B cell (primary cell): ENCODE results near the gene UTS2. TPM values are rescaled to one million over a fixed set of nuclear protein-coding genes. Genes with fewer than 3 reads are reported as not detected.

ENCODE experiments used
- ATAC-seq: fragments of 200-7000 bp; cut with Tn5 transposase; one replicate; pipeline ENCODE4 v1.10.0; 2021; ENCODE audit warnings: low read depth, mild to moderate bottlenecking, moderate number of reproducible peaks, moderate library complexity
- CTCF ChIA-PET: fragments of 350-600 bp; sonication (Branson Sonifier 250); formaldehyde crosslinking; loops from one replicate; lab custom pipeline; 2021; ENCODE audit warnings: antibody characterized with exemption, inconsistent platforms; lab: Charles Lee
- POLR2A ChIA-PET: fragments of 350-600 bp; sonication (Branson Sonifier 250); formaldehyde crosslinking; loops from one replicate; lab custom pipeline; 2021; ENCODE audit warnings: antibody characterized with exemption; lab: Charles Lee
- DNase-seq: peaks from one replicate; pipeline ENCODE4 v3.0.0; 2013
- H2AFZ ChIP-seq: 2 replicates; pipeline ENCODE4 v1.6.1; 2012; ENCODE audit warnings: mild to moderate bottlenecking, low read depth, low read length; ENCODE audit not compliant: insufficient read depth, poor library complexity, severe bottlenecking
- H3K27ac ChIP-seq, 2 donors: 1 replicate in 1 of 2; 2 replicates in 1 of 2; pipeline ENCODE4 v1.5.1; 2012 to 2013; ENCODE audit warnings: low read length in 2 of 2, mild to moderate bottlenecking in 2 of 2, moderate library complexity in 1 of 2
- H3K27me3 ChIP-seq, 4 experiments: fragments of 200-600 bp in 1 of 4; sonication (generic) in 1 of 4; replicated peaks in 1 of 4; 1 replicate in 2 of 4; 2 replicates in 2 of 4; pipeline versions ENCODE4 v1.6.1 to v1.7.0; 2013 to 2016; ENCODE audit warnings: low read length in 3 of 4, mild to moderate bottlenecking in 2 of 4, mixed read lengths in 1 of 4, moderate library complexity in 1 of 4; ENCODE audit not compliant: insufficient read depth in 4 of 4, control insufficient read depth in 3 of 4; ENCODE audit errors: control extremely low read depth in 1 of 4
- H3K36me3 ChIP-seq, 2 experiments: replicated peaks in 1 of 2; 1 replicate in 1 of 2; 2 replicates in 1 of 2; pipeline versions ENCODE4 v1.6.1 to v1.7.1; 2013; ENCODE audit warnings: low read length in 1 of 2; ENCODE audit not compliant: insufficient read depth in 2 of 2, control insufficient read depth in 1 of 2; ENCODE audit errors: control extremely low read depth in 1 of 2, extremely low read depth in 1 of 2
- H3K4me1 ChIP-seq, 2 donors: fragments of 200-600 bp in 1 of 2; sonication (generic) in 1 of 2; 1 replicate in 1 of 2; 2 replicates in 1 of 2; pipeline versions ENCODE4 v1.5.1 to v1.6.1; 2013 to 2017; ENCODE audit warnings: low read length in 2 of 2; ENCODE audit not compliant: control insufficient read depth in 2 of 2, insufficient read depth in 2 of 2
- H3K4me2 ChIP-seq: replicated peaks from 2 replicates; pipeline ENCODE3; 2012; ENCODE audit warnings: mild to moderate bottlenecking, low read depth, low read length; ENCODE audit not compliant: poor library complexity, severe bottlenecking
- H3K4me3 ChIP-seq, 5 experiments: fragments of 200-600 bp in 1 of 5; sonication (generic) in 1 of 5; 1 replicate in 3 of 5; 2 replicates in 2 of 5; pipeline versions ENCODE4 v1.5.1 to v1.7.0; 2011 to 2016; ENCODE audit warnings: low read length in 4 of 5, mild to moderate bottlenecking in 4 of 5, low read depth in 2 of 5, control low read depth in 1 of 5, moderate library complexity in 1 of 5; ENCODE audit not compliant: insufficient read depth in 1 of 5; ENCODE audit errors: control extremely low read depth in 1 of 5, extremely low read depth in 1 of 5
- H3K79me2 ChIP-seq: fragments of 200-600 bp; sonication (generic); one replicate; pipeline ENCODE4 v1.6.0; 2016; ENCODE audit warnings: low read length; ENCODE audit not compliant: control insufficient read depth, insufficient read depth
- H3K9ac ChIP-seq: fragments of 200-600 bp; sonication (generic); 2 replicates; pipeline ENCODE4 v1.6.1; 2017; ENCODE audit warnings: mild to moderate bottlenecking, low read length, moderate library complexity
- H3K9me3 ChIP-seq, 3 donors: one replicate each; pipeline versions ENCODE4 v1.6.1 to v1.7.1; 2013; ENCODE audit warnings: low read length in 2 of 3; ENCODE audit not compliant: control insufficient read depth in 2 of 3, insufficient read depth in 1 of 3; ENCODE audit errors: control extremely low read depth in 1 of 3
- H4K20me1 ChIP-seq: 2 replicates; pipeline ENCODE4 v1.6.0; 2012; ENCODE audit warnings: mild to moderate bottlenecking, low read length; ENCODE audit not compliant: insufficient read depth, control insufficient read depth, poor library complexity, severe bottlenecking
- H3K27ac Mint-ChIP-seq: one replicate; pipeline ENCODE4 v1.8.0; 2021; ENCODE audit warnings: mixed read lengths
- H3K27me3 Mint-ChIP-seq: one replicate; pipeline ENCODE4 v1.8.0; 2021; ENCODE audit warnings: mixed read lengths
- H3K4me1 Mint-ChIP-seq: one replicate; pipeline ENCODE4 v1.8.0; 2021; ENCODE audit warnings: mixed read lengths
- H3K4me3 Mint-ChIP-seq: one replicate; pipeline ENCODE4 v1.8.0; 2021; ENCODE audit warnings: mixed read lengths
- H3K9me3 Mint-ChIP-seq: one replicate; pipeline ENCODE4 v1.8.0; 2022; ENCODE audit warnings: mixed read lengths; ENCODE audit not compliant: insufficient read depth
- CTCF ChIP-seq: fragments of 200-600 bp; IDR thresholded peaks from one replicate; pipeline ENCODE4 v1.8.0; 2022; ENCODE audit warnings: antibody characterized with exemption, mild to moderate bottlenecking
- EZH2 ChIP-seq: IDR thresholded peaks from 2 replicates; pipeline ENCODE4 v1.6.1; 2012; ENCODE audit warnings: borderline replicate concordance, low read depth, mild to moderate bottlenecking, moderate library complexity, low read length; ENCODE audit not compliant: insufficient read depth, poor library complexity, severe bottlenecking
- WGBS: methylation state at CpG from one replicate; pipeline ENCODE4 v1.1.5; 2013; ENCODE audit warnings: missing lambda C conversion rate; ENCODE audit not compliant: insufficient coverage; 5-methylcytosine and 5-hydroxymethylcytosine counted together
- intact Hi-C: fragments of 100-400 bp; cut with micrococcal nuclease; formaldehyde crosslinking; loops from one replicate; pipeline ENCODE4 v1.10.0; 2022
- polyA plus RNA-seq: library from polyadenylated mRNA; depleted of rRNA; stranded (reverse); fragments of >200 nt; gene quantifications from 2 replicates; pipeline ENCODE4 v1.2.3, GENCODE V29; 2012
- total RNA-seq, 2 donors: library from RNA; stranded (reverse); fragments of 120-200 nt in 1 of 2; gene quantifications; 1 replicate in 1 of 2; 2 replicates in 1 of 2; pipeline versions ENCODE4 v1.2.3 to v1.2.4, GENCODE V29; 2013 to 2022

UTS2 gene
- total and polyA plus RNA-seq, 2 donors (not counting 1 experiment from before 2014, with no cell fraction given), result 5.5 TPM; not detected in 1

- 89% methylated on average over 1 of the region's 3 CpGs for WGBS
- H3K79me2 ChIP-seq, result no peaks in the 10 kb centered on the region
- intact Hi-C loops, result no loop called here
- no peak overlapping the region for H3K27ac Mint-ChIP-seq
- H3K9me3 Mint-ChIP-seq, result no peaks in the 10 kb centered on the region
- no peak overlapping the region for H3K9ac ChIP-seq
- TF ChIP-seq EZH2, result no peak
- TF ChIP-seq CTCF, result no peak
- no peaks in the 10 kb centered on the region for H3K4me1 ChIP-seq
- no peak overlapping the region for H3K27ac ChIP-seq
- no peak overlapping the region for H3K4me2 ChIP-seq
- peaks cover 0 to 3% of the 10 kb centered on the region in 2 experiments for H3K36me3 ChIP-seq
- H3K27me3 Mint-ChIP-seq, result no peaks in the 10 kb centered on the region
- no peak overlapping the region for H3K4me3 Mint-ChIP-seq
- POLR2A ChIA-PET, result no interaction called here
- H3K9me3 ChIP-seq, result no peaks in the 10 kb centered on the region
- no peak for ATAC-seq
- no peak overlapping the region for H3K4me3 ChIP-seq
- no peaks in the 10 kb centered on the region for H3K4me1 Mint-ChIP-seq
- DNase-seq, result no peak
- H3K27me3 ChIP-seq, result no peaks in the 10 kb centered on the region
- no peaks in the 10 kb centered on the region for H4K20me1 ChIP-seq
- CTCF ChIA-PET, result interaction anchor here (1.1 kb wide), 1 partner anchor 68 kb away, joined by 3 read pairs; no protein-coding TSS in a partner anchor
- no peak overlapping the region for H2AFZ ChIP-seq
Measured at GRCh38 chr1:7821282-7821681, 31.6 kb downstream of the UTS2 start.

- Mint-ChIP-seq H3K4me3 (no peak overlapping the region), H3K9me3 (peaks cover 15% of the 10 kb centered on the region), H3K27ac (no peak overlapping the region), H3K27me3 (peaks cover 4% of the 10 kb centered on the region), H3K4me1 (no peaks in the 10 kb centered on the region)
- Histone ChIP-seq H3K9me3 (peaks cover 3 to 13% (median 7%) of the 10 kb centered on the region in 3 donors), H3K9ac (no peak overlapping the region), H3K4me3 (no peak overlapping the region), H3K36me3 (peaks cover 0 to 9% of the 10 kb centered on the region in 2 experiments), H3K4me2 (no peak overlapping the region), H3K27me3 (no peaks in the 10 kb centered on the region), H4K20me1 (no peaks in the 10 kb centered on the region), H3K4me1 (no peaks in the 10 kb centered on the region), H3K27ac (no peak overlapping the region), H2AFZ (no peak overlapping the region), H3K79me2 (no peaks in the 10 kb centered on the region)
- no peak for TF ChIP-seq EZH2
- TF ChIP-seq CTCF, result no peak
- ChIA-PET POLR2A (no interaction called here), CTCF (no interaction called here)
- DNase-seq, result no peak
- no peak for ATAC-seq
- intact Hi-C loops, result no loop called here
- 93% methylated on average over 2 of the region's 3 CpGs for WGBS
Measured at GRCh38 chr1:7813677-7814373, 39.0 kb downstream of the UTS2 start.
